DOHH2 (cell line): ENCODE results near the gene EXOC3L2.

Experiments
- H3F3A ChIP-seq: fragments of 200-600 bp; sonication (generic), shearing (Covaris generic); 2 replicates; pipeline ENCODE4 v1.6.0; 2016; ENCODE audit warnings: antibody characterized with exemption, mild to moderate bottlenecking; ENCODE audit not compliant: control insufficient read depth, insufficient read depth
- H3K27ac ChIP-seq: fragments of 200-600 bp; sonication (generic); 2 replicates; pipeline ENCODE4 v1.5.1; 2014; ENCODE audit warnings: low read depth, mild to moderate bottlenecking, low read length, moderate library complexity
- H3K27me3 ChIP-seq: fragments of 200-600 bp; sonication (generic); 2 replicates; pipeline ENCODE4 v1.6.1; 2014; ENCODE audit warnings: mild to moderate bottlenecking, low read length, mixed read lengths; ENCODE audit not compliant: control insufficient read depth
- H3K36me3 ChIP-seq: fragments of 200-600 bp; sonication (generic); 2 replicates; pipeline ENCODE4 v1.6.1; 2014; ENCODE audit warnings: mild to moderate bottlenecking, low read length, moderate library complexity, mixed read lengths; ENCODE audit not compliant: control insufficient read depth
- H3K4me1 ChIP-seq: fragments of 200-600 bp; sonication (generic); 2 replicates; pipeline ENCODE4 v1.6.1; 2014; ENCODE audit warnings: mild to moderate bottlenecking, low read length, mixed read lengths; ENCODE audit not compliant: control insufficient read depth
- H3K4me2 ChIP-seq: fragments of 200-600 bp; sonication (generic); 2 replicates; pipeline ENCODE4 v1.6.0; 2014; ENCODE audit warnings: mild to moderate bottlenecking, low read length, moderate library complexity
- H3K4me3 ChIP-seq: fragments of 200-600 bp; sonication (generic); 2 replicates; pipeline ENCODE4 v1.5.1; 2014; ENCODE audit warnings: mild to moderate bottlenecking, low read length, mixed read lengths
- H3K79me2 ChIP-seq: fragments of 200-600 bp; sonication (generic); 2 replicates; pipeline ENCODE4 v1.6.1; 2014; ENCODE audit warnings: mild to moderate bottlenecking, low read length, mixed read lengths; ENCODE audit not compliant: control insufficient read depth
- H3K9me2 ChIP-seq: fragments of 200-600 bp; sonication (generic); replicated peaks from 2 replicates; pipeline ENCODE4 v1.6.1; 2014; ENCODE audit warnings: mild to moderate bottlenecking, low read length, mixed read lengths; ENCODE audit not compliant: control insufficient read depth
- H3K9me3 ChIP-seq: fragments of 200-600 bp; sonication (generic); 2 replicates; pipeline ENCODE4 v1.6.1; 2014; ENCODE audit warnings: antibody characterized with exemption, low read length, mixed read lengths; ENCODE audit not compliant: control insufficient read depth, insufficient read depth
- H4K20me1 ChIP-seq: fragments of 200-600 bp; sonication (generic); 2 replicates; pipeline ENCODE4 v1.6.0; 2014; ENCODE audit warnings: low read depth, mild to moderate bottlenecking, antibody characterized with exemption, low read length, moderate library complexity; ENCODE audit not compliant: control insufficient read depth, insufficient read depth
- CTCF ChIP-seq: fragments of 200-600 bp; sonication (generic); IDR thresholded peaks from one replicate; pipeline ENCODE4 v1.5.1; 2014; ENCODE audit warnings: antibody characterized with exemption, mild to moderate bottlenecking, low read depth, low read length; ENCODE audit not compliant: poor library complexity, severe bottlenecking
- EZH2phosphoT487 ChIP-seq: fragments of 200-600 bp; sonication (generic); IDR thresholded peaks from 2 replicates; pipeline ENCODE4 v1.6.1; 2017; ENCODE audit warnings: borderline replicate concordance, mild to moderate bottlenecking, antibody characterized with exemption, low read length, moderate library complexity, mixed read lengths

The EXOC3L2 gene

GRCh38 chr19:45250832-45251451, 5.7 kb upstream of the EXOC3L2 start, which contains the start of gene MARK4:
TSS of gene MARK4 (plus strand) at chr19:45251271. CDS start at chr19:45251589, 318 bp downstream.
- Histone ChIP-seq H3F3A (0 out of 2 replicates have a peak, but pooled peaks cover 3% of the 10 kb centered on the region), H3K9me2 (no peaks in the 10 kb centered on the region), H3K4me3 (peak within 1 kb of the TSS; percentile 93), H3K27me3 (peaks cover 11% of the 10 kb centered on the region), H4K20me1 (no peaks in the 10 kb centered on the region), H3K79me2 (peaks cover 10% of the 10 kb centered on the region; the same call in 1 of the 2 replicates), H3K9me3 (no peaks in the 10 kb centered on the region), H3K4me2 (peak within 1 kb of the TSS; percentile 88), H3K27ac (no peak within 1 kb of the TSS), H3K36me3 (no peaks in the 10 kb centered on the region), H3K4me1 (peaks cover 25% of the 10 kb centered on the region)
- TF ChIP-seq CTCF (no peak), EZH2phosphoT487 (no peak)

- Histone ChIP-seq H3K4me1 (peaks cover 25% of the 10 kb centered on the region), H3F3A (0 out of 2 replicates have a peak, but pooled peaks cover 3% of the 10 kb centered on the region)
Measured at GRCh38 chr19:45250216-45250831, 5.1 kb upstream of the EXOC3L2 start.

GRCh38 chr19:45249261-45250033, 4.2 kb upstream of the EXOC3L2 start:
- Histone ChIP-seq H3K27ac (no peak overlapping the region), H3K27me3 (peaks cover 15% of the 10 kb centered on the region), H3K36me3 (no peaks in the 10 kb centered on the region), H3K4me3 (no peak overlapping the region), H3K79me2 (peaks cover 10% of the 10 kb centered on the region; the same call in 1 of the 2 replicates), H3K9me3 (no peaks in the 10 kb centered on the region), H3F3A (0 out of 2 replicates have a peak, but pooled peaks cover 3% of the 10 kb centered on the region), H3K9me2 (no peaks in the 10 kb centered on the region), H3K4me1 (peaks cover 25% of the 10 kb centered on the region), H4K20me1 (no peaks in the 10 kb centered on the region), H3K4me2 (no peak overlapping the region; the same call in 1 of the 2 replicates)
- TF ChIP-seq CTCF (no peak), EZH2phosphoT487 (no peak)

More at GRCh38 chr19:45250216-45250831, 5.1 kb upstream of the EXOC3L2 start:
- no peaks in the 10 kb centered on the region for H3K9me3 ChIP-seq
- peaks cover 11% of the 10 kb centered on the region for H3K27me3 ChIP-seq
- no peak overlapping the region for H3K27ac ChIP-seq
- peak overlapping the region; percentile 76 for H3K4me3 ChIP-seq
- no peak for TF ChIP-seq EZH2phosphoT487
- no peak for TF ChIP-seq CTCF
- no peaks in the 10 kb centered on the region for H3K9me2 ChIP-seq
- no peaks in the 10 kb centered on the region for H4K20me1 ChIP-seq
- no peaks in the 10 kb centered on the region for H3K36me3 ChIP-seq
- peak overlapping the region; percentile 88 for H3K4me2 ChIP-seq
- peaks cover 10% of the 10 kb centered on the region; the same call in 1 of the 2 replicates for H3K79me2 ChIP-seq
